ENCODE measurements around the gene SLX4IP.

- TF ChIP-seq CTCF (IDR thresholded peaks at IDR 0.05) (no peak), POLR2A (IDR thresholded peaks at IDR 0.05) (no peak)
Observed at GRCh38 chr20:10507052-10507451, 71.9 kb downstream of the SLX4IP start.

Measured in esophagus squamous epithelium (tissue), 4 donors.